ENCODE results near the gene CALCOCO1. TPM values are rescaled to one million over a fixed set of nuclear protein-coding genes. Genes with fewer than 3 reads are reported as not detected.

Gene CALCOCO1
- total and polyA plus RNA-seq, 9 donors, result 52.2 to 202 (median 142) TPM

DNA sequence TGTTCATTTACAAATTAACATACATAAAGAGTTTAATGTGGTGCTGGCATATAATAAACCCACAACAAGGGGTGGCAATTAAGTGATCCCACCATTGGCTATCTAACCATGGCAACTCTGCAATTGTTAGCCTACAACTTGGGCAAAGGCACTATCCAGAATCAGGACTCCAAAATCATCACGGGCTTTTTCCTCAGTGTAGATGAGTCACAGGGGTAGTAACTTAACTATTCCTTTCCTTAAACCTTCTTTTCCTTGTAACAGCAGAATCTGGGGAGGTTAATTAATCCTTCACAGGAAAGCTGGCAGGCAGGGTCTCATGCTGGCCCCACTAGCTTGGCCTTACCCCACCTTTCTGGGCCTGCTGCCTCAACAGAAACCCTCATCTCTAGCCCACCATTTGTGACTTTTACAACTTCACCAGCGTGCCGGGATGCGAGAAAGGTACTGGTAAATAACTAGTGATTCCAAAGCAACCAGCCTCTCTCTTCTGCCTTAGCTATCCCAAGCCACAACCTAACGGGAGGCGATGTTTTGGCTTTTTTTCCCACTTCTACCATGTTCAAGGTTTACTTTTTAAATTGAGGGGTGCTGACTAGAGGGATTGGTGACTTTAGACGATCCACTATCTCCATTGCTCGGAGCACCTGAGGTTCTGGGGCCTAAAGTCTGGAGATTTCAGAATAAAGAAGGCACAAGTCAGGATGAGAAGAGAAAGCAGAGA lies 52.1 kb downstream of the CALCOCO1 start:
- peak overlapping the region; percentile 42 to 77 for H3K27ac ChIP-seq
- WGBS, 3 donors, result 15 to 18% (median 18%) methylated on average over 8 of the region's 8 CpGs
- intact Hi-C loops (cut with DNase I), result loop anchor here in 3 of 4 donors (1.0 to 10.0 kb wide), 5 partner anchors 48 to 136 kb away; partner anchors contain the start of gene ATF7 (in 2 of the 3)

DNA sequence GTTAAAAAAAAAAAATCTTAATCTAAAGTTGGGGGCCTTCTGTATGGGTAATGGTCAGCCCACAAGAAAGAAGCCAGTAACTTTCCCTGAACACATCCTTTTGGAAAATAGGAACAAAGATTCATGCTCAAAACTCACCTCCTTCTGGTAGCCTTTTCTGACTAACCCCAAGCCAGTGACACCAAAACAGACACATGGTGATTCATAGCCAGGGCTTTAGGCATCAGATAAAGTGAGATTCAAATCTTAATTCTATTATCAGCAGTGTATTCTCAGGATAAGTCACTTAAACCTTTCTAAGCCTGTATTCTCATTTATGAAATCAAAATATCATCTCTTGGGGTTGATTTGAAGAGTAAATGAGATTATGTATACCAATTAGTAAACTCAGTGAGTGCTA lies 56.3 kb downstream of the CALCOCO1 start:
- no peaks in the 10 kb centered on the region for H3K27me3 ChIP-seq
- no peaks in the 10 kb centered on the region for H3K9me3 ChIP-seq
- H3K36me3 ChIP-seq, result no peaks in the 10 kb centered on the region
- H3K27ac ChIP-seq, result no peak overlapping the region
- no peak overlapping the region for H3K4me3 ChIP-seq
- DNase-seq, result no peak
- H3K4me1 ChIP-seq (ENCODE audit: insufficient read depth), result peaks cover 6% of the 10 kb centered on the region
- no peak for TF ChIP-seq POLR2A (IDR thresholded peaks at IDR 0.05)
- TF ChIP-seq EP300 (IDR thresholded peaks at IDR 0.05), result no peak
- TF ChIP-seq, protein P1, sequence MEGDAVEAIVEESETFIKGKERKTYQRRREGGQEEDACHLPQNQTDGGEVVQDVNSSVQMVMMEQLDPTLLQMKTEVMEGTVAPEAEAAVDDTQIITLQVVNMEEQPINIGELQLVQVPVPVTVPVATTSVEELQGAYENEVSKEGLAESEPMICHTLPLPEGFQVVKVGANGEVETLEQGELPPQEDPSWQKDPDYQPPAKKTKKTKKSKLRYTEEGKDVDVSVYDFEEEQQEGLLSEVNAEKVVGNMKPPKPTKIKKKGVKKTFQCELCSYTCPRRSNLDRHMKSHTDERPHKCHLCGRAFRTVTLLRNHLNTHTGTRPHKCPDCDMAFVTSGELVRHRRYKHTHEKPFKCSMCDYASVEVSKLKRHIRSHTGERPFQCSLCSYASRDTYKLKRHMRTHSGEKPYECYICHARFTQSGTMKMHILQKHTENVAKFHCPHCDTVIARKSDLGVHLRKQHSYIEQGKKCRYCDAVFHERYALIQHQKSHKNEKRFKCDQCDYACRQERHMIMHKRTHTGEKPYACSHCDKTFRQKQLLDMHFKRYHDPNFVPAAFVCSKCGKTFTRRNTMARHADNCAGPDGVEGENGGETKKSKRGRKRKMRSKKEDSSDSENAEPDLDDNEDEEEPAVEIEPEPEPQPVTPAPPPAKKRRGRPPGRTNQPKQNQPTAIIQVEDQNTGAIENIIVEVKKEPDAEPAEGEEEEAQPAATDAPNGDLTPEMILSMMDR (IDR thresholded peaks at IDR 0.05), result no peak
- intact Hi-C loops (cut with DNase I), result loop anchor here in 1 of 4 donors (10.0 kb wide), 1 partner anchor 46 kb away; the partner anchor contains the start of gene ATF7

More for the DNA sequence above, 52.1 kb downstream of the CALCOCO1 start:
- TF ChIP-seq, protein P1 (IDR thresholded peaks at IDR 0.05), result no peak
- TF ChIP-seq EP300 (IDR thresholded peaks at IDR 0.05), result no peak
- TF ChIP-seq POLR2A (IDR thresholded peaks at IDR 0.05), result no peak
- Histone ChIP-seq H3K9me3 (no peaks in the 10 kb centered on the region), H3K4me3 (peak overlapping the region; percentile 90), H3K27me3 (no peaks in the 10 kb centered on the region), H3K36me3 (no peaks in the 10 kb centered on the region), H3K4me1 (ENCODE audit: insufficient read depth) (peaks cover 11% of the 10 kb centered on the region)
- DNase-seq, result no peak

DNA sequence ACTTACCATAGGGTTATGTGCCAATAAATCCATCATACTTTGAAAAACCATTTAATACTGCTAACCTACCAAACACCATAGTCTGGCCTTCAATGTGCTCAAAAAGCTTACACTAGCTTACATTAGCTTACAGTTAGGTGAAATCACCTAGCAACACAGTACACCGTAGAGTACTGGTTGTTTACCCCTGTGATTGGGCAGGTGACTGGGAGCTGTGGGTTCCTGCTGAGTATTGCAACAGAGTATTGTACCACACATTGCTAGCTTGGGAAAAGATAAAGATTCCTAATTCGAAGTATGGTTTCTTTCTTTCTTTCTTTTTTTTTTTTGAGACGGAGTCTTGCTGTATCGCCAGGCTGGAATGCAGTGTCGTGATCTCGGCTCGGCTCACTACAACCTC lies 56.9 kb downstream of the CALCOCO1 start:
- Histone ChIP-seq H3K27me3 (no peaks in the 10 kb centered on the region), H3K9me3 (no peaks in the 10 kb centered on the region), H3K4me3 (no peak overlapping the region), H3K27ac (no peak overlapping the region), H3K4me1 (ENCODE audit: insufficient read depth) (peaks cover 5% of the 10 kb centered on the region), H3K36me3 (no peaks in the 10 kb centered on the region)
- 78 to 83% (median 79%) methylated on average over 7 of the region's 7 CpGs for WGBS, 3 donors
- intact Hi-C loops (cut with DNase I), result loop anchor here in 1 of 4 donors (10.0 kb wide), 1 partner anchor 46 kb away; the partner anchor contains the start of gene ATF7
- no peak for DNase-seq
- TF ChIP-seq, protein P1 (IDR thresholded peaks at IDR 0.05), result no peak
- TF ChIP-seq EP300 (IDR thresholded peaks at IDR 0.05), result no peak
- no peak for TF ChIP-seq POLR2A (IDR thresholded peaks at IDR 0.05)

DNA sequence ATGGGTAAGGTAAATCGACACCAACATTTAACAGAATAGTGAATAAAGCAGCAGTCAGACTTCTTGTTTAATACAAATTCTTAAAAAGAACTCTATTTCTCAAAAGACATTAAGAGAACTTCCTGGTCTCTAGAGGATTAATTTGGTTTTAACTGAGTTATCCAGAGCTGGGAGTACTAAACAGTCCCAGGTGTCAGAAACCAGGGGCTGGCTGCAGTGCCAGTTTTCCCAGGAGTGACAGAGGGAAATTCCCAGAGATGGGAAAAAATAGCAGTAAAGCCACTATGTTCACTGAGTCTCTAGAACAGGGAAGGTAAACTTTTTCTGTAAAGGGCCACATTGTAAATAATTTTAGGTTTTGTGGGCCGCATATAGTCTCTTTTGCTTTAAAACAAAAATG lies 60.2 kb downstream of the CALCOCO1 start:
- no peaks in the 10 kb centered on the region for H3K4me1 ChIP-seq (ENCODE audit: insufficient read depth)
- H3K27ac ChIP-seq, result no peak overlapping the region
- H3K36me3 ChIP-seq, result no peaks in the 10 kb centered on the region
- no peak for DNase-seq
- no peaks in the 10 kb centered on the region for H3K9me3 ChIP-seq
- H3K4me3 ChIP-seq, result no peak overlapping the region
- H3K27me3 ChIP-seq, result no peaks in the 10 kb centered on the region
- TF ChIP-seq, protein P1 (IDR thresholded peaks at IDR 0.05), result no peak
- TF ChIP-seq POLR2A (IDR thresholded peaks at IDR 0.05), result no peak
- TF ChIP-seq EP300 (IDR thresholded peaks at IDR 0.05), result no peak
- intact Hi-C loops (cut with DNase I), result no loop called here
- WGBS, 3 donors, result 87 to 93% (median 91%) methylated on average over 2 of the region's 2 CpGs
